ENCODE results near the gene IL1R1.

Gene IL1R1

DNA sequence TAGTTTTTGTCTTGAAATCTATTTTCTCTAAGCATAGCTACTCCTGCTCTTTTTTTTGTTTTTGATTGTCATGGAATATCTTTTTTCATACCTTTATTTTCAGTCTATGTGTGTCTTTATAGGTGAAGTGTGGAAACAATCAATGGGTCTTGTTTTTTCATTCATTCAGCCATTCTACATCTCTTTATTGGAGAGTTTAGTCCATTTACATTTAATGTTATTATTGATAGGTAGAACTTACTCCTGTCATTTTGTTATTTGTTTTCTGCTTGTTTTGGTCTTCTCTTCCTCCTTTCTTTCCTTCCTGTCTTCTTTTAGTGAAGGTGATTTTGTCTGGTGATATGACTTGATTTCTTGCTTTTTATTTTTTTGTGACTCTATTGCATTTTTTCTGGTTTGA, 62.1 kb downstream of the IL1R1 start:
- H3K4me1 ChIP-seq, result no peaks in the 10 kb centered on the region
- H3K4me3 ChIP-seq, result no peak overlapping the region
- DNase-seq (ENCODE audit: low spot score in 2 of 2), result no peak
- no peaks in the 10 kb centered on the region for H3K36me3 ChIP-seq (replicated peaks)
- H3K27me3 ChIP-seq (ENCODE audit: low read depth), result no peaks in the 10 kb centered on the region
- in situ Hi-C loops (cut with MboI; ENCODE audit: low sequenced_read_pairs), result no loop called here
- no peaks in the 10 kb centered on the region for H3K9me3 ChIP-seq

DNA sequence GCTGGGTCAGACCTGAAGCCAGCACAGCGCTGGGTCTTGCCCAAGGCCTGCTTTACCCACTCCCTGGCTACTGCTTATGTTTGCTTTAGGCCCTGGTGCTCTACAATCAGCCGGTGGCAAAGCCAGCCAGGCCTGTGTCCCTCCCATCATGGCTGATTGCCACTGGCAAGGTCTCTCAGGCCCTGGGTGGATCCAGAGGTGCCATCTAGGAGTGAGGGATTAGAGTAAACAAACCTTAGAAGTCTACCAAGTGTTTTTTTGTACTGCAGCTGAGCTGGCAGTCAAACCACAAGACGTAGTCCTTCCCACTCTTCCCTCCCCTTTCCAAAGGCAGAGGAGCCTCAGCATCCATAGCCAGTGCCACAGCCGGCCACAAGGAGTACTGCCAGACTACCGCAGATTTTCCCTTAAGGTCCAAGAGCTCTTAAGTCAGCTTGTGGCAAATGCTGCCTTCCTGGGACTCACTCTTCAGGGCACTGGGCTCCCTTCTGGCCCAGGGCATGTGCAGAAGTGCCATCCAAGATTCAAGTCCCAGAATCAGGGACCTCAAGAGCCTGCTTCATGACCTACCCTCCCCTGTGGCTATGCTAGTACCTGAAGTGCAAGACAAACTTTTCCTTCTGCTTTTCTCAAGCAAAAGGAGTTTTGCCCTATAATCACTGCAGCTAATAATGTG, 64.3 kb downstream of the IL1R1 start:
- in situ Hi-C loops (cut with MboI; ENCODE audit: low sequenced_read_pairs), result no loop called here
- H3K4me3 ChIP-seq, result no peak overlapping the region
- H3K36me3 ChIP-seq (replicated peaks), result no peaks in the 10 kb centered on the region
- H3K9me3 ChIP-seq, result no peaks in the 10 kb centered on the region
- no peaks in the 10 kb centered on the region for H3K4me1 ChIP-seq
- no peaks in the 10 kb centered on the region for H3K27me3 ChIP-seq (ENCODE audit: low read depth)
- DNase-seq (ENCODE audit: low spot score in 2 of 2), result no peak

DNA sequence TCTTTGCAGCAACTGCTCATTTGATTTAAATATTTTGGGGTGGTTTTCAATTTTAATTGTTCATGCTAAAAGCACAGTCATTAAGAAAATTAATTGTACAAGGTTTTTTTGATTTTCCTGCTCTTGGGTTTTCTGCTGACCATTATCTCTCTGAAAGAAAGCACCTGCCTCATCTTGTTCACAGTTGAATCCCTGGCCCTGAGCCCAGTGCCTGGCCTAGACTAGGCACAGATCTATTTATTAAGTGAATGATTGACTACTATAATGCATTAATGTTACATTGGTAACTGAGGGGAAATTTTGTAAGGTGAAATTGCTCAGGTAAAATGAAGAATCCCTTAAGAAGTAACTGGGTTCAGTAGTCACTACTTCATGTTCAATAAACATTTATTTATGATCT, 66.2 kb downstream of the IL1R1 start:
- no peaks in the 10 kb centered on the region for H3K27me3 ChIP-seq (ENCODE audit: low read depth)
- H3K36me3 ChIP-seq (replicated peaks), result no peaks in the 10 kb centered on the region
- no peaks in the 10 kb centered on the region for H3K4me1 ChIP-seq
- H3K4me3 ChIP-seq, result no peak overlapping the region
- in situ Hi-C loops (cut with MboI; ENCODE audit: low sequenced_read_pairs), result no loop called here
- DNase-seq (ENCODE audit: low spot score in 2 of 2), result no peak
- H3K9me3 ChIP-seq, result no peaks in the 10 kb centered on the region

DNA sequence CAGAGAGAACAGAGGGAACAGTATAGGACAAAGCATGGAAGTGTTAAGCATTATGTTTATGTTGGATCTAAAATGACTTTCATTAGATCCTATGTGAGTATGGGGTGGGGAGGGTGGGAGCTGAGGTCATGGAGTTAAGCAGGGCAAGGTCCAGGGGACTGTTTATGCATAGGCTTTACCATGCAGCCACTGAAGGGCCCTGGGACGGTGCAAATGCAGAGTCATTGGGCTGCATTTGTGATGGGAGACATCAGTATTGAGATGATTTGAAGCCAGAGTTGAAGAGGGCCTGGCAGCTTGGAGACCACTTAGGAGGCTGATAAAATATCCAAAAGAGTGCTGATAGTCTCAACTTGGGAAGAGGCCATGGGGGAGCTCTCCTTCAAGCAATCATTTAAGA, 66.9 kb downstream of the IL1R1 start:
- no peaks in the 10 kb centered on the region for H3K36me3 ChIP-seq (replicated peaks)
- in situ Hi-C loops (cut with MboI; ENCODE audit: low sequenced_read_pairs), result no loop called here
- no peaks in the 10 kb centered on the region for H3K9me3 ChIP-seq
- no peaks in the 10 kb centered on the region for H3K27me3 ChIP-seq (ENCODE audit: low read depth)
- no peak for DNase-seq (ENCODE audit: low spot score in 2 of 2)
- H3K4me3 ChIP-seq, result no peak overlapping the region
- no peaks in the 10 kb centered on the region for H3K4me1 ChIP-seq

DNA sequence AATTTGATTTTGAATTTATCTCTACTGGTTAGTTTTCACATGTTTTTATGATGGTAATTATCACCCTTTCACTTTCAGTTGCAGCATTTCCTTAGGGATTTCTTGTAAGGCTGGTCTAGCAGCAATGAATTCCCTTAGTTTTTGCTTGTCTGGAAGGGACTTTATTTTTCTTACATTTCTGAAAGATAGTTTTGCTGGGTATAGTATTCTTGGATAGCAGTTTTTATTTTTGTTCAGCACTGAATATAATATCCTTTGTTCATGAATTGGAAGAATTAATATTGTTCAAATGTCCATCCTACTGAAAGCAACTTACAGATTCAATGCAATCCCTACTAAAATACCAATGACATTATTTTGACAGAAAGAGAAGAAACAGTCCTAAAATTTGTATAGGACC, 74.5 kb downstream of the IL1R1 start:
- no peak overlapping the region for H3K4me3 ChIP-seq
- no peaks in the 10 kb centered on the region for H3K4me1 ChIP-seq
- H3K27me3 ChIP-seq (ENCODE audit: low read depth), result no peaks in the 10 kb centered on the region
- no peaks in the 10 kb centered on the region for H3K36me3 ChIP-seq (replicated peaks)
- in situ Hi-C loops (cut with MboI; ENCODE audit: low sequenced_read_pairs), result no loop called here
- DNase-seq (ENCODE audit: low spot score in 2 of 2), result no peak
- H3K9me3 ChIP-seq, result no peaks in the 10 kb centered on the region; the same call in 1 of the 2 replicates

DNA sequence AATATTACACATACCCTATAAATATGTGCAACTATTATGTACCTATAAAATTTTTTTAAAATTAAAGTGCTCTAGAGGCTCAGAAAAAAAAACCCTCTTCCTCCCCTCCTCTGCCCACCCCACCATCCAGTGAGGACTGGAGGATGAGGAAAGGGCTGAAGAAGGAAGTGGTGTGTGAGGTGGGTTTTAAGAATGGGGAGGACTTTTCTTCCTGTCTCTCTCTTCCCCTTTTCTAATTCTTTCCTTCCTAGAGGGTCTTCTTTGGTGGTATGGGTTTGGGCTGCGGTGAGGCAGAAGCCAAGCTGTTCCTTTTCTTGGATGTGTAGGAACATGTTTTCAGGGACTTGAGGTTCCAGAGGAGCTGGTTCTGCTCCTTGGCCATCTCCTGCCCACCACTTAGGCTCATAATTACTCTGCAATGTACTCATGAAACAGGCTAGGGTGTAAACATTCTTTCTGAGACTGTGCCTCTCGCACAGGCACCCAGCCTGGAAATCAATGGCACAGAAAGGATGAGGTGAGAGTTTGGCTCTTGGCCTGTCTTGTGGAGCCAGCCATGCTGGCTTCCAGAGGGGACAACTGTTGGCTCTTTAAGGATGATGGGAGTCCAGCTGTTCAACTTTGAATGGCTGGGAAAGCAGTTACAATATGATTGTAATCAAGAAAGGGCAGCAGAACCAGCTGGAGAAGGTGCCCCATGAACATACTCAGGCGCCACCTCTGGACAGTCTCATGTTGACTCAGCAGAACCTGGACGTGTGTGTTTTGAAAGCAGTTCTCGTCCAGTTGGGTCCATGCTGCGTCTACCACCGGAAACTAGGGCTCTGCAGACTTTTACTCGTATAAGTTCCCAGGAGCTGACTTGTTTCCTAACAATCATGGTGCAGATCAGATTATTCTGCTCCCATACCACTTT, 82.5 kb downstream of the IL1R1 start:
- in situ Hi-C loops (cut with MboI; ENCODE audit: low sequenced_read_pairs), result no loop called here
- H3K4me3 ChIP-seq, result no peak overlapping the region

DNA sequence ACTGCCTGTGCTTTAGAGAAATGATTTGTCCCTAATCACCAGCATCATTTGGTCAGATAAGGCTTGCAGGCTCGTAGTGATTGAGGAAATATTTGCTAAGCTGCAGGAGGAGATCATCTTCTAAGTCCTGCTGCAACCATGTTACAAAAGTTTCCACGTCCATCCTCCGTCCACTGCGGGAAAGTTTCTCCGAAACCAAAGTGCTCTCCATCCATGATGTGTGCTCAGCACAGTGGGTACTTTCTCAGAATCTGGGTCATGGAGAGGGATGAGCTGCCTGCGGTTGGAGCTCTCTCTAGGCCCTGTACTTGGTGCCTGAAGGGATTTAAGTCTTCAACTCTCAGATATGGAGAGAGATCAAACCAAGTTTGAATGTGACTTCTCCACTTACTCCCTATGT, 83.6 kb downstream of the IL1R1 start:
- Histone ChIP-seq H3K27me3 (ENCODE audit: low read depth) (no peaks in the 10 kb centered on the region), H3K4me1 (no peaks in the 10 kb centered on the region), H3K9me3 (no peaks in the 10 kb centered on the region), H3K4me3 (no peak overlapping the region), H3K36me3 (replicated peaks) (no peaks in the 10 kb centered on the region)
- in situ Hi-C loops (cut with MboI; ENCODE audit: low sequenced_read_pairs), result no loop called here
- no peak for DNase-seq (ENCODE audit: low spot score in 2 of 2)

More for the DNA sequence above, 82.5 kb downstream of the IL1R1 start:
- no peaks in the 10 kb centered on the region for H3K27me3 ChIP-seq (ENCODE audit: low read depth)
- no peak for DNase-seq (ENCODE audit: low spot score in 2 of 2)
- H3K4me1 ChIP-seq, result no peaks in the 10 kb centered on the region
- H3K36me3 ChIP-seq (replicated peaks), result no peaks in the 10 kb centered on the region
- H3K9me3 ChIP-seq, result no peaks in the 10 kb centered on the region

DNA sequence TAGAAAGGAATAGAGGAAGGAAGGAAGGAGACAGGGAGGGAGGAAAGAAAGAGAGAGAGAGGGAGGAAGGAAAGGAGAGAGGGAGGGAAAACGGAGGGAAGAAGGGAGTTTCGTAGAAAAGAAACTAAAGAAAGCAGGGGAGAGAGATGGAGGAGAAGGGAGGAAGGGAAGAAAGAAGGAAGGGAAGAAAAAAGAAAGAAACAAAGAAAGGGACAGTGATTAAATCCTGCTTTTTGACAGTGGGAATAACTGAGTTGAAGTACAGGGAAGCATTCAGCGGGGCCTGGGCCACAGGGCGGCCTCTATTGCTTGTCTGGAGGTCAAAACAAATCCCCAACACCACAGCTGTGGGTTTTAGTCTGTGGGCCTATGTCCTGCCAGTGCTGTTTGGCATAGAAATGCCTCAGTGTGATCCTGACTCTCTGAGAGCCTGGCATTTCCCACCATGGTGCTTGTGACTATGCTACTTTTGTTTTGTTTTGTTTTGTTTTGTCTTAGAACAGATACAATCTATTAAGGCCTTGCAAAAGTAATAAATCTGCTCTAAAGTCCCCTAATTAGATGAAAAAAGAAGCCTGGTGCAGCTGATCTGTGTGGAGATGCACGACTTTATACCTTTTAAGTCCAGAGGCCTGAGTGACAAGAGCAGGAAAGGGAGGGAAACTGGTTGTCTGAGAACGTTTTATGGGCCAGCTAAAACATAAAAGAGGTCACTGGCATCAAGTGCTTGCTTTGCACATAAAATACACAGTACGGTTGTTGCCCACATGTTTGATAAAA, 84.3 kb downstream of the IL1R1 start:
- H3K27me3 ChIP-seq (ENCODE audit: low read depth), result no peaks in the 10 kb centered on the region
- no peaks in the 10 kb centered on the region for H3K4me1 ChIP-seq
- no peaks in the 10 kb centered on the region for H3K9me3 ChIP-seq
- H3K36me3 ChIP-seq (replicated peaks), result no peaks in the 10 kb centered on the region
- in situ Hi-C loops (cut with MboI; ENCODE audit: low sequenced_read_pairs), result no loop called here
- no peak overlapping the region for H3K4me3 ChIP-seq
- no peak for DNase-seq (ENCODE audit: low spot score in 2 of 2)

DNA sequence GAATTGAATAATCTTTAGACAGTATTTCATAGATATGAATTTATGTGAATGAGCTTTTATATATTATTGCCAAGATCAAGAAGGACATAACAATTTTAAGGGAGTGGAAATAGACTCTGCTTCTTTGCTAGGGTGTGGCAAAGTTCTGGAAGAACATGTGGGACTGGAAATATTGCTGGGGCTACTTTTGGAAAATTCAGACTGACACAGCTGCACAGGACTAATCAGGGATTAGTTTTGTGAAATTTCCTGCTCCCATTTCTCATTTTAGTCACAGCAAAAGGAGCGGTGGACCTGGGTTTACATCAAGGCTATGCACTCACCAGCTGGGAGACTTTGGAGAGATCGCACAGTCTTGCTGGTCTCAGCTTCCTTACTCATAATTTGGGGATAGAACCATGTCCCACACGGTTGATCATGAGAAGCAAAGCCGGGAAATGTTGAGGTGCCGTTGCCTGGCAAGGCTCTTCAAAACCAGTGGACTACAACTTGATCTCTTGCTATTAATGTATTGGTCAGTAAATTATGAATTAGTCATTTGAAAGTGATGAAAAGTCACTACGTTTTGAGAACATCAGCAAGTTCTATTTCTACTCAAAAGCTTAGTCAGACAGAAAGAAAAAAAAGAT, 86.7 kb downstream of the IL1R1 start:
- no peaks in the 10 kb centered on the region for H3K4me1 ChIP-seq
- H3K36me3 ChIP-seq (replicated peaks), result no peaks in the 10 kb centered on the region
- no peaks in the 10 kb centered on the region for H3K9me3 ChIP-seq
- in situ Hi-C loops (cut with MboI; ENCODE audit: low sequenced_read_pairs), result no loop called here
- no peak for DNase-seq (ENCODE audit: low spot score in 2 of 2)
- H3K4me3 ChIP-seq, result no peak overlapping the region
- no peaks in the 10 kb centered on the region for H3K27me3 ChIP-seq (ENCODE audit: low read depth)

All from HAP-1 (cell line).